Thyroid gland (tissue), 4 donors: Measurements from ENCODE around the gene TPD52L2.

ENCODE experiments used
- CTCF ChIP-seq, 6 experiments: fragments of 200-600 bp in 3 of 6; fragments of 450-650 bp in 3 of 6; sonication (generic) in 3 of 6; IDR thresholded peaks; one replicate each; pipeline ENCODE4 v1.5.1; 2016 to 2019; ENCODE audit warnings: antibody characterized with exemption in 6 of 6, mild to moderate bottlenecking in 2 of 6, inconsistent platforms in 1 of 6, moderate library complexity in 1 of 6
- POLR2A ChIP-seq, 2 donors: fragments of 450-650 bp; IDR thresholded peaks; one replicate each; pipeline ENCODE4 v1.6.1; 2017; ENCODE audit warnings: antibody characterized with exemption in 2 of 2, mild to moderate bottlenecking in 2 of 2, moderate library complexity in 1 of 2

GRCh38 chr20:63937596-63937995 is 72.5 kb downstream of the TPD52L2 start:
- no peak for TF ChIP-seq CTCF (IDR thresholded peaks at IDR 0.05)
- no peak for TF ChIP-seq POLR2A (IDR thresholded peaks at IDR 0.05)
